Adrenal gland (tissue), 12 donors: Measurements from ENCODE around the gene CACHD1. TPM values are rescaled to one million over a fixed set of nuclear protein-coding genes. Genes with fewer than 3 reads are reported as not detected.

Source experiments
- DNase-seq, 7 donors: peaks; one replicate each; pipeline ENCODE4 v3.0.0-alpha.2; 2019 to 2020
- H3K27ac ChIP-seq, 5 donors: fragments of 200-600 bp; sonication (generic) in 4 of 5; 1 replicate in 3 of 5; 2 replicates in 2 of 5; pipeline versions ENCODE4 v1.5.1 to v1.8.0; 2016 to 2020; ENCODE audit warnings: mild to moderate bottlenecking in 1 of 5
- H3K27me3 ChIP-seq: fragments of 200-600 bp; 2 replicates; pipeline ENCODE4 v1.8.0; 2021
- H3K36me3 ChIP-seq, 2 donors: fragments of 200-600 bp; replicated peaks in 1 of 2; 1 replicate in 1 of 2; 2 replicates in 1 of 2; pipeline versions ENCODE4 v1.5.1 to v1.8.0; 2018 to 2022
- H3K4me1 ChIP-seq, 2 donors: fragments of 200-600 bp; replicated peaks in 1 of 2; 1 replicate in 1 of 2; 2 replicates in 1 of 2; pipeline versions ENCODE4 v1.5.1 to v1.8.0; 2018 to 2021
- H3K4me3 ChIP-seq, 4 donors: fragments of 200-600 bp; sonication (generic) in 3 of 4; one replicate each; pipeline ENCODE4 v1.5.1; 2016 to 2018
- H3K9me3 ChIP-seq, 3 donors: fragments of 200-600 bp; sonication (generic) in 1 of 3; replicated peaks in 1 of 3; 1 replicate in 2 of 3; 2 replicates in 1 of 3; pipeline versions ENCODE4 v1.5.1 to v1.8.0; 2016 to 2021
- POLR2A ChIP-seq, 2 donors: fragments of 450-650 bp; IDR thresholded peaks; one replicate each; pipeline ENCODE4 v1.6.1; 2017; ENCODE audit warnings: antibody characterized with exemption in 2 of 2, mild to moderate bottlenecking in 2 of 2, moderate library complexity in 1 of 2
- WGBS, 4 donors: extraction: QIAGEN DNeasy Blood & Tissue Kit in 2 of 4; methylation state at CpG; one replicate each; pipeline versions ENCODE4 v1.1.5 to v1.1.7; 2013 to 2017; 5-methylcytosine and 5-hydroxymethylcytosine counted together
- intact Hi-C, 2 donors: fragments of 100-400 bp; cut with DNase I; formaldehyde crosslinking; loops; one replicate each; pipeline versions ENCODE4 v1.14.1 to v1.15.0; 2022 to 2023
- polyA plus RNA-seq, 3 donors: library from polyadenylated mRNA; stranded (reverse); fragments of 200-250 nt in 2 of 3; fragments of 350-450 nt in 1 of 3; fragmentation: Illumina TruSeq in 1 of 3; extraction: RNeasy Lipid Tissue Mini Kit (QIAGEN cat#74804) in 1 of 3; gene quantifications; one replicate each; pipeline ENCODE4 v1.2.3, GENCODE V29; 2013 to 2014
- total RNA-seq, 9 donors: library from RNA; depleted of rRNA in 4 of 9; stranded (reverse); fragments of >200 nt in 4 of 9; fragments of 120-200 nt in 1 of 9; fragmentation: NEBNext Ultra II Directional in 1 of 9; extraction: Animal tissue kit (Norgen Biotek cat#: 25700) in 1 of 9; gene quantifications; one replicate each; pipeline versions ENCODE4 v1.1.0 to v1.2.4, GENCODE V29; 2013 to 2023
- TF ChIP-seq, protein P1 (sequence below), 6 experiments: fragments of 450-650 bp in 4 of 6; fragments of 200-600 bp in 2 of 6; sonication (generic) in 1 of 6; IDR thresholded peaks; 1 replicate in 5 of 6; 2 replicates in 1 of 6; pipeline versions ENCODE4 v1.5.1 to v1.8.0; 2016 to 2021; ENCODE audit warnings: antibody characterized with exemption in 6 of 6, mild to moderate bottlenecking in 2 of 6, moderate library complexity in 1 of 6
- donor health status: healthy with polysubstance abuse.
- donor health status: Bipolar disorder and iron deficiency.
- donor health status: DM: yes; HTN: yes; CAD: no.
- donor health status: DM: no; HTN: no; CAD: no.
- donor health status: DM: no; HTN: no; CAD: no.
- donor health status: DM: yes; HTN: yes; CAD: no.

CACHD1 gene
- total and polyA plus RNA-seq, 12 donors: 14.8 to 43.1 (median 24.0) TPM

DNA sequence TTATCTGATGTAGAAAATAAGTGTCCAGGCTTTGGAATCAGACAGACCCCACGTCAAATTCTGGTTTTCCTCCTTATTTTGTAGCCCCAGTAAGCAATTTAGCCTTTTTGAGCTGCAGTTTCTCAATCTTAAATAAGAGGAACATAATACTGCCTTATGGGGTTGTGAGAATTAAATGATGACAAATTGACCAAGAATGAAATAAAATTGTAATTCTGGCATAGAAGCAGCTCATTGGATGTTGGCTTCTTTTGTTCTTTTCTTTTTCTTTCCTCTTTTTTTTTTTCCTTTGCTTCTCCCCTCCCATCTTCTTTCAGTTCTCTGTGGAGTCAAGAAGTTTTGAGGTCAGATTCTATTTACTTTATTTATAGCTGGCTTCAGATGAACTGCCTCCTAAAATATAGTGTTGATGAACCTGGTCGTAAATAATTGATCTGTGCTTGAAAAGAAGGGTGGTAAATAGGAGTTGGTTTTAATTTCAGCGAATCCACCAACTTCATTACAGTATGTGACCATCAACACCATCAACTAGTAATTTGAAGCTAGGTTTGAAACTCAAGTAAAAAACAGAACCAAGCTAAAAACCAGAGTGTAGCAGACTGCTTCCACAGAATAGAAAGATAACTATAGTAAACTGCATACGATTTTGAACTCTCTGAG lies 81.1 kb downstream of the CACHD1 start:
- Histone ChIP-seq H3K36me3 (no peaks in the 10 kb centered on the region), H3K27me3 (no peaks in the 10 kb centered on the region), H3K4me1 (peaks cover 0 to 24% of the 10 kb centered on the region in 2 donors), H3K27ac (no peak overlapping the region), H3K4me3 (no peak overlapping the region), H3K9me3 (no peaks in the 10 kb centered on the region)
- DNase-seq: no peak
- no peak for TF ChIP-seq POLR2A (IDR thresholded peaks at IDR 0.05)
- TF ChIP-seq, protein P1, sequence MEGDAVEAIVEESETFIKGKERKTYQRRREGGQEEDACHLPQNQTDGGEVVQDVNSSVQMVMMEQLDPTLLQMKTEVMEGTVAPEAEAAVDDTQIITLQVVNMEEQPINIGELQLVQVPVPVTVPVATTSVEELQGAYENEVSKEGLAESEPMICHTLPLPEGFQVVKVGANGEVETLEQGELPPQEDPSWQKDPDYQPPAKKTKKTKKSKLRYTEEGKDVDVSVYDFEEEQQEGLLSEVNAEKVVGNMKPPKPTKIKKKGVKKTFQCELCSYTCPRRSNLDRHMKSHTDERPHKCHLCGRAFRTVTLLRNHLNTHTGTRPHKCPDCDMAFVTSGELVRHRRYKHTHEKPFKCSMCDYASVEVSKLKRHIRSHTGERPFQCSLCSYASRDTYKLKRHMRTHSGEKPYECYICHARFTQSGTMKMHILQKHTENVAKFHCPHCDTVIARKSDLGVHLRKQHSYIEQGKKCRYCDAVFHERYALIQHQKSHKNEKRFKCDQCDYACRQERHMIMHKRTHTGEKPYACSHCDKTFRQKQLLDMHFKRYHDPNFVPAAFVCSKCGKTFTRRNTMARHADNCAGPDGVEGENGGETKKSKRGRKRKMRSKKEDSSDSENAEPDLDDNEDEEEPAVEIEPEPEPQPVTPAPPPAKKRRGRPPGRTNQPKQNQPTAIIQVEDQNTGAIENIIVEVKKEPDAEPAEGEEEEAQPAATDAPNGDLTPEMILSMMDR (IDR thresholded peaks at IDR 0.05): no peak
- intact Hi-C loops: no loop called here
- WGBS, 4 donors: 66 to 81% (median 75%) methylated on average over 4 of the region's 4 CpGs

DNA sequence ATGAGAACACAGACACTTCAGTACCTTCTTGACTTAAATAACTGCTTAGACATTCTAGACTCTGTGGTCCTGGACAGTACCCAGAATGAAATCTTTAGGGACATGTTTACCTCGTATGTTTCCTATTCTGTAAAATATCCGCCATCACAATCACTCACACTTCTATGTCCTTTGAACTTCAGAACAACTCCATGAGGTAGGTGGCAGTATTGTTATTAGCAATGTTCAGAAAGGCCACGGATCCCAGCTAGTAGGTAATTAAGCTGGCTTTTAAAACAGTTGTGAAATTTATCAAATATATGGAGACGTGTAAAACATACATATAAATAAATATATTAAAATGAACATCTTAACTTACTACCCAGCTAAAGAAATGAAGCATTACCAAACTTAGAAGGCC lies 83.4 kb downstream of the CACHD1 start:
- WGBS, 4 donors: 87 to 92% (median 89%) methylated on average over 4 of the region's 4 CpGs
- DNase-seq: no peak
- intact Hi-C loops: no loop called here
- peaks cover 0 to 20% of the 10 kb centered on the region in 2 donors for H3K4me1 ChIP-seq
- no peak overlapping the region for H3K4me3 ChIP-seq
- no peaks in the 10 kb centered on the region for H3K36me3 ChIP-seq
- TF ChIP-seq POLR2A (IDR thresholded peaks at IDR 0.05): no peak
- TF ChIP-seq, protein P1 (IDR thresholded peaks at IDR 0.05): no peak
- no peaks in the 10 kb centered on the region for H3K27me3 ChIP-seq
- H3K9me3 ChIP-seq: no peaks in the 10 kb centered on the region
- no peak overlapping the region for H3K27ac ChIP-seq

DNA sequence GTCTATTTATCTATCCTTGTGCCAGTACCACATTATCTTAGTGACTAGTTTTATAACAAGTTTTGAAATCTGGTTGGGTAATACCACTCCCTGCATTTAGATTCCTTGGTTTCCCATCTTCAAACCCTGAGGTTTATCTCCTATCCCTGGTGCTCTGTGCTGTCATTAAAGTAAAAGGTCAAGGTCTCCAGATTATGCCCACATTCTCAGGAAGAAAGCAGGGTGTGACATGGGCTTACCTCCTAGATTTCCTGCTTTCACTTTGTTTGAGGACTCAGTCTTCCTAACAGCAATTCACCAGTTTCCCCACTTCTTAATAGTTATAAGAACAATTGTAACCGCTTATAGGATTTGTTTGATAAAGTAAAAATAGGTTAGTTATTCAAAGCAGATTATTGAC lies 86.0 kb downstream of the CACHD1 start:
- WGBS, 4 donors: 74 to 82% (median 81%) methylated on average over 1 of the region's 1 CpG
- H3K27ac ChIP-seq: no peak overlapping the region
- no peak for DNase-seq
- intact Hi-C loops: no loop called here
- no peaks in the 10 kb centered on the region for H3K27me3 ChIP-seq
- no peak overlapping the region for H3K4me3 ChIP-seq
- TF ChIP-seq POLR2A (IDR thresholded peaks at IDR 0.05): no peak
- TF ChIP-seq, protein P1 (IDR thresholded peaks at IDR 0.05): no peak
- H3K36me3 ChIP-seq: no peaks in the 10 kb centered on the region
- H3K4me1 ChIP-seq: peaks cover 0 to 11% of the 10 kb centered on the region in 2 donors
- no peaks in the 10 kb centered on the region for H3K9me3 ChIP-seq

DNA sequence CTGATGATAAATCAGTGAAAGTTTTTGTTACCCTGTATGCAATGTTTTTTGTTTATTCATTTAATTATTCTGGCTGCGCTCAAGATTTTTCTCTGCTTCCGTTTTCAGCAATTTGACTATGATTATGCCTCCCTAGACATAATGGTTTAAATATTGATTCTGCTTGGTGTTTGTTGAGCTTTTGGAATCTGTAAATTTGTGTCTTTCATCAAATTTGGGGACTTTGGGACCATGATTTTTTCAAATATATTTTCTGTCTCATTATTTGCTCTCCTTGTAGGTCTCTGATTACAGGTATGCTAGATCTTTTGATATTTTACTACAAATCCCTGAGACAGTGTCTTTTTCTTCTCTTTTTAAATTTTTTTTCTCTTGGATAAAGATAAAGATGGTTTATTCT lies 92.1 kb downstream of the CACHD1 start:
- no peaks in the 10 kb centered on the region for H3K27me3 ChIP-seq
- H3K36me3 ChIP-seq: no peaks in the 10 kb centered on the region
- no peak overlapping the region for H3K27ac ChIP-seq
- no peaks in the 10 kb centered on the region for H3K4me1 ChIP-seq
- no peak overlapping the region for H3K4me3 ChIP-seq
- no peak for DNase-seq
- intact Hi-C loops: no loop called here
- TF ChIP-seq, protein P1 (IDR thresholded peaks at IDR 0.05): no peak
- TF ChIP-seq POLR2A (IDR thresholded peaks at IDR 0.05): no peak
- 97 to 98% (median 97%) methylated on average over 2 of the region's 2 CpGs for WGBS, 4 donors
- H3K9me3 ChIP-seq: peaks cover 0 to 6% (median 0%) of the 10 kb centered on the region in 3 donors
